Umbilical cord (tissue), 2 donors: Measurements from ENCODE around the gene CD82. TPM values are rescaled to one million over a fixed set of nuclear protein-coding genes. Genes with fewer than 3 reads are reported as not detected.

ENCODE experiments used
- DNase-seq: peaks from one replicate; pipeline ENCODE4 v3.0.0-alpha.2; 2015; ENCODE audit warnings: low spot score
- total RNA-seq: library from RNA; depleted of rRNA; stranded (reverse); fragments of >200 nt; gene quantifications from one replicate; pipeline ENCODE4 v1.2.3, GENCODE V29; 2014; ENCODE audit warnings: low replicate concordance; ENCODE audit not compliant: insufficient read depth

The CD82 gene
- total RNA-seq, 1 donor from 2014 or later = 42.6 TPM

GRCh38 chr11:44600839-44601383 lies 35.4 kb downstream of the CD82 start:
- peak; percentile 34 for DNase-seq

GRCh38 chr11:44601471-44602370 lies 36.3 kb downstream of the CD82 start:
- no peak for DNase-seq

- peak; percentile 53 for DNase-seq
Observed at GRCh38 chr11:44602891-44603310, 37.4 kb downstream of the CD82 start.

GRCh38 chr11:44604171-44604581 lies 38.7 kb downstream of the CD82 start:
- no peak for DNase-seq

- DNase-seq = no peak
Observed at GRCh38 chr11:44605068-44605708, 39.7 kb downstream of the CD82 start.

GRCh38 chr11:44605965-44606364 lies 40.5 kb downstream of the CD82 start:
- DNase-seq = no peak

GRCh38 chr11:44606472-44606871 lies 41.0 kb downstream of the CD82 start:
- DNase-seq = no peak

- no peak for DNase-seq
Observed at GRCh38 chr11:44607319-44607962, 42.0 kb downstream of the CD82 start.

GRCh38 chr11:44607987-44608386 lies 42.5 kb downstream of the CD82 start:
- peak; percentile 34 for DNase-seq

- DNase-seq = no peak
Observed at GRCh38 chr11:44608651-44608990, 43.2 kb downstream of the CD82 start.

GRCh38 chr11:44608991-44609782 lies 43.7 kb downstream of the CD82 start:
- DNase-seq = no peak

- no peak for DNase-seq
Observed at GRCh38 chr11:44609783-44610155, 44.3 kb downstream of the CD82 start.

- no peak for DNase-seq
Observed at GRCh38 chr11:44610186-44610955, 44.9 kb downstream of the CD82 start.

- no peak for DNase-seq
Observed at GRCh38 chr11:44611088-44611487, 45.6 kb downstream of the CD82 start.

- DNase-seq = no peak
Observed at GRCh38 chr11:44611687-44612434, 46.4 kb downstream of the CD82 start.

GRCh38 chr11:44613153-44613552 lies 47.7 kb downstream of the CD82 start:
- DNase-seq = no peak

- DNase-seq = no peak
Observed at GRCh38 chr11:44614281-44614775, 48.9 kb downstream of the CD82 start.

GRCh38 chr11:44615041-44615755 lies 49.7 kb downstream of the CD82 start:
- DNase-seq = no peak
